Adrenal gland (tissue), 12 donors: ENCODE measurements around the gene GATAD2B. TPM values are rescaled to one million over a fixed set of nuclear protein-coding genes. Genes with fewer than 3 reads are reported as not detected.

Experiments used
- DNase-seq, 7 donors: peaks; one replicate each; pipeline ENCODE4 v3.0.0-alpha.2; 2019 to 2020
- H3K27ac ChIP-seq, 5 donors: fragments of 200-600 bp; sonication (generic) in 4 of 5; 1 replicate in 3 of 5; 2 replicates in 2 of 5; pipeline versions ENCODE4 v1.5.1 to v1.8.0; 2016 to 2020; ENCODE audit warnings: mild to moderate bottlenecking in 1 of 5
- H3K27me3 ChIP-seq: fragments of 200-600 bp; 2 replicates; pipeline ENCODE4 v1.8.0; 2021
- H3K36me3 ChIP-seq, 2 donors: fragments of 200-600 bp; replicated peaks in 1 of 2; 1 replicate in 1 of 2; 2 replicates in 1 of 2; pipeline versions ENCODE4 v1.5.1 to v1.8.0; 2018 to 2022
- H3K4me1 ChIP-seq, 2 donors: fragments of 200-600 bp; replicated peaks in 1 of 2; 1 replicate in 1 of 2; 2 replicates in 1 of 2; pipeline versions ENCODE4 v1.5.1 to v1.8.0; 2018 to 2021
- H3K4me3 ChIP-seq, 4 donors: fragments of 200-600 bp; sonication (generic) in 3 of 4; one replicate each; pipeline ENCODE4 v1.5.1; 2016 to 2018
- H3K9me3 ChIP-seq, 3 donors: fragments of 200-600 bp; sonication (generic) in 1 of 3; replicated peaks in 1 of 3; 1 replicate in 2 of 3; 2 replicates in 1 of 3; pipeline versions ENCODE4 v1.5.1 to v1.8.0; 2016 to 2021
- CTCF ChIP-seq, 6 experiments: fragments of 450-650 bp in 4 of 6; fragments of 200-600 bp in 2 of 6; sonication (generic) in 1 of 6; IDR thresholded peaks; 1 replicate in 5 of 6; 2 replicates in 1 of 6; pipeline versions ENCODE4 v1.5.1 to v1.8.0; 2016 to 2021; ENCODE audit warnings: antibody characterized with exemption in 6 of 6, mild to moderate bottlenecking in 2 of 6, moderate library complexity in 1 of 6
- POLR2A ChIP-seq, 2 donors: fragments of 450-650 bp; IDR thresholded peaks; one replicate each; pipeline ENCODE4 v1.6.1; 2017; ENCODE audit warnings: antibody characterized with exemption in 2 of 2, mild to moderate bottlenecking in 2 of 2, moderate library complexity in 1 of 2
- WGBS, 4 donors: extraction: QIAGEN DNeasy Blood & Tissue Kit in 2 of 4; methylation state at CpG; one replicate each; pipeline versions ENCODE4 v1.1.5 to v1.1.7; 2013 to 2017; 5-methylcytosine and 5-hydroxymethylcytosine counted together
- intact Hi-C, 2 donors: fragments of 100-400 bp; cut with DNase I; formaldehyde crosslinking; loops; one replicate each; pipeline versions ENCODE4 v1.14.1 to v1.15.0; 2022 to 2023
- polyA plus RNA-seq, 3 donors: library from polyadenylated mRNA; stranded (reverse); fragments of 200-250 nt in 2 of 3; fragments of 350-450 nt in 1 of 3; fragmentation: Illumina TruSeq in 1 of 3; extraction: RNeasy Lipid Tissue Mini Kit (QIAGEN cat#74804) in 1 of 3; gene quantifications; one replicate each; pipeline ENCODE4 v1.2.3, GENCODE V29; 2013 to 2014
- total RNA-seq, 9 donors: library from RNA; depleted of rRNA in 4 of 9; stranded (reverse); fragments of >200 nt in 4 of 9; fragments of 120-200 nt in 1 of 9; fragmentation: NEBNext Ultra II Directional in 1 of 9; extraction: Animal tissue kit (Norgen Biotek cat#: 25700) in 1 of 9; gene quantifications; one replicate each; pipeline versions ENCODE4 v1.1.0 to v1.2.4, GENCODE V29; 2013 to 2023
- donor health status: healthy with polysubstance abuse.
- donor health status: Bipolar disorder and iron deficiency.
- donor health status: DM: yes; HTN: yes; CAD: no.
- donor health status: DM: no; HTN: no; CAD: no.
- donor health status: DM: no; HTN: no; CAD: no.
- donor health status: DM: yes; HTN: yes; CAD: no.

The GATAD2B gene
- total and polyA plus RNA-seq, 12 donors = 3.0 to 43.3 (median 16.6) TPM

GRCh38 chr1:153780551-153780950 lies 142.2 kb downstream of the GATAD2B start:
- 73 to 79% (median 74%) methylated on average over 4 of the region's 4 CpGs for WGBS, 4 donors
- no peak for DNase-seq
- intact Hi-C loops = no loop called here
- H3K4me1 ChIP-seq = peaks cover 24 to 47% of the 10 kb centered on the region in 2 donors
- H3K9me3 ChIP-seq = no peaks in the 10 kb centered on the region
- TF ChIP-seq POLR2A (IDR thresholded peaks at IDR 0.05) (no peak), CTCF (IDR thresholded peaks at IDR 0.05) (no peak)
- no peak overlapping the region for H3K4me3 ChIP-seq
- no peak overlapping the region for H3K27ac ChIP-seq
- no peaks in the 10 kb centered on the region for H3K36me3 ChIP-seq
- no peaks in the 10 kb centered on the region for H3K27me3 ChIP-seq

GRCh38 chr1:153779781-153780541 lies 142.8 kb downstream of the GATAD2B start:
- Histone ChIP-seq H3K4me3 (no peak overlapping the region), H3K27ac (no peak overlapping the region), H3K4me1 (peaks cover 26 to 53% of the 10 kb centered on the region in 2 donors), H3K36me3 (no peaks in the 10 kb centered on the region), H3K9me3 (no peaks in the 10 kb centered on the region), H3K27me3 (no peaks in the 10 kb centered on the region)
- intact Hi-C loops = loop anchor here in 1 of 2 donors (10.0 kb wide), 2 partner anchors 105 to 205 kb away; partner anchors contain the start of genes ILF2 and NPR1
- TF ChIP-seq POLR2A (IDR thresholded peaks at IDR 0.05) (no peak), CTCF (IDR thresholded peaks at IDR 0.05) (no peak)
- WGBS, 4 donors = 31 to 48% (median 37%) methylated on average over 16 to 17 of the region's 17 CpGs
- peak; percentile 65 to 95 (median 86) for DNase-seq

- Histone ChIP-seq H3K9me3 (no peaks in the 10 kb centered on the region), H3K27me3 (no peaks in the 10 kb centered on the region), H3K4me3 (no peak overlapping the region), H3K27ac (no peak overlapping the region), H3K36me3 (no peaks in the 10 kb centered on the region), H3K4me1 (peaks cover 26 to 60% of the 10 kb centered on the region in 2 donors)
- no peak for TF ChIP-seq CTCF (IDR thresholded peaks at IDR 0.05)
- TF ChIP-seq POLR2A (IDR thresholded peaks at IDR 0.05) = no peak
- peak in 1 of 7 donors; percentile 14 for DNase-seq
- WGBS, 4 donors = 89 to 98% (median 92%) methylated on average over 13 to 18 of the region's 18 CpGs
- intact Hi-C loops = loop anchor here in 1 of 2 donors (10.0 kb wide), 2 partner anchors 104 to 204 kb away; partner anchors contain the start of genes ILF2 and NPR1
Observed at GRCh38 chr1:153778824-153779519, 143.8 kb downstream of the GATAD2B start.
